Stimulated activated CD8-positive, alpha-beta memory T cell treated with anti-CD3 and anti-CD28 coated beads, Interleukin-15, amount 100 ng/mL, for 48 hours (primary cell): ENCODE data around the gene PEX16.
A peak's percentile ranks its signal among the peaks of the same experiment; 100 is the strongest.

Experiments
- DNase-seq, 2 donors: peaks; one replicate each; pipeline ENCODE4 v3.0.0-alpha.2; 2020; ENCODE audit warnings: low read depth in 2 of 2

PEX16 gene

DNA sequence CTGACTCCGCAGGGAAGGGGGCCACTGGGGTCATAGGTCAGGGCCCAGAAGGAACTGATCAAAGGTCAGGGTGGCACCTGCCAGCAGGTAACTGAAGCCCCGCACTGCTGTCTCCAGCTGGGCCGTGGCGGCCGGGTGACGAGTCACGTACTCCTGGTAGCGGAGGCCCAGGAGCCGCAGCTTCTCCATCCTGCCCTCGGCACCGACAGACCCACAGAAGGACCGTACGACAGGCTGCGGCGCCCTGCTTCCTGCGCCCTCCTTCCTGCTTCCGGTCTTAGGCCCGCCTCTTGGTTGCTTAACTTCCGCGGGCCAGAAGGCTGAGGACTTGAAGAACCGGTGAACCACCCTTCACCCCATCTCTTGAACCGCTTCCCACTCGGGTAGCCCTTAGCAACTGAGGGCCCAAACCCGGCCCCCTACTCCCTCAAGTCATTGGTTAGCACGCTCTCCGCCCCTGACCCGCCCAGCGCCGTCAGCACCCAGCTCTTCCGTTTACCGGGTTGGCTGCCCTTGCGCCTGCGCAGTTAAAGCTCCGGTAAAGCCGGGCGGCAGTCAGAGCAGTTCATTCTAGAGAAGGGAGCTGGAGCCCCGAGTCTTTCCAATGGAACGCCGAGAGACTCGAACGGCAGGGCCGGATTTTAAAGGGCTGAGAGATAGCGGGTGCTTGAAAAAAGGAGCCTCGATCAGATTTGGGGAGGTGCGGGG is at the start of gene PEX16:
TSS of gene PEX16 (minus strand) at position 255 of the 708 bp plus-strand sequence. CDS start at position 189, 66 bp downstream.
- DNase-seq, result peak; percentile 91 to 94

DNA sequence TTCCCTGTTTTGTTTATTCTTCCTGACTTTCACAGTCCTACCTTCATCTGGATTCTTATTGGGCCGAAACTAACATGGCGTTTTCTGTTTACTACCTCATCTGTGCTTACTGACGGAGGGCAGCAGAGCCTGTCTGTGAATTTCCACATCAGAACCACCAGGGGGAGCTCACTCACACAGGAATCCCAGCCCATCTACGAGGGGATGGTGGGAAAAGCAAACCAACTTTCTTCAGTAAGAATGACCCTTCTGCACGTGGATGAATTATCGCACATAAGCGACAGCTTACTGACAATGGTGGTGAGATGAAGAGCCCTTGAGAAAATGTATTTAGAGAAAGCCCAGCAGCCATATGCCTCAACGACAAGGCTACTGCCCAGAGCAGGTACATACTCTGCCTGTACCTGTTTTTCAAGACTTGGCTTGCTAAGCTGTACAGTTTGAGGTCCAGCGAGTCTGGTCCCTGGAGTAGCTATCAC is 47.3 kb upstream of the PEX16 start:
- peak; percentile 17 to 23 for DNase-seq

- no peak for DNase-seq
These were observed 44.1 kb upstream of the PEX16 start for GRCh38 chr11:45961751-45962240.

DNA sequence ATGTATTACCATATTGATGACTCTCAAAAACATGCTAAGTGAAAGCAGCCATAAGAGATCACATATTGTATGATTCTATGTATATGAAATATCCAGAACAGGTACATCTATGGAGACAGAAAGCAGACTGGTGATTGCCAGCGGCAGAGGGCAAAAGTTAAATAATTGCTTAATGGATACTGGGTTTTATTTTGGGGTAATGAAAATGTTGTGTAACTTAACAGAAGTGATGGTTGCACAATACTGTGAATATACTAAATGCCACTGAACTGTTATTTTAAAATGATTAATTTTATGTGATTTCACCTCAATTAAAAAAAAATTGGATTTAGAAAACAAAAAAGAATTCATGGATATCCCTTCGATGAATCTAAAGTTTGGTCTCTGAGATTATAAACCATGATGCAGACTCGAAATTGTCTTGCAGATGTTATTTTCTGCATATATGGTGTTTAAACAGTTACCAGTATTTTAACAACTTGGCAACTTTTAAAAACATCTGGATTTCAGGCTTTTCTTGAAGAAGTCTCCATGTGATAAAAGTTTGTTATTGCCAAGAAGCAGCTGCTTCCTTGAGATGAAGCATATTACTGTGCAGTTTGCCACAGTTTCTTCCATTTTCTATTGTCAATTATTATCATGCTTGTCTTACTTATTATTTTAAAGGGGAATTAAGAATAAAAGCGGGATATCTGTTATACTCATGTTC is 42.9 kb upstream of the PEX16 start:
- no peak for DNase-seq

DNA sequence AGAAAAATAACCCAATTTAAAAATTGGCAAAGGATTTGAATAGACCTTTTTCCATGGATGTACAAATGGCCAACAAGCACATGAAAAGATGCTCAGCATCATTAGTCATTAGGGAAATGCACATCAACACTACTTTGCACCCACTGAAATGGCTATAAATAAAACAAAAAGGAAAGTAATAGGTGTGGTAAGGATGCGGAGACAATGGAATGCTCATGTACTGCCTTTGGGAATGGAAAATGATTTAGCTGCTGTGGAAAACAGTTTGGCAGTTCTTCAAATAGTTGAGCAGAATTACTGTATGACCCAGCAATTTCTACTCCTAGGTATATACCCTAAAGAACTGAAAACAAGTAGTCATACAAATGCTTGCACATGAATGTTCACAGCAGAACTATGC is 42.2 kb upstream of the PEX16 start:
- no peak for DNase-seq

- DNase-seq, result no peak
These were observed 32.3 kb upstream of the PEX16 start for GRCh38 chr11:45949992-45950407.

GRCh38 chr11:45948356-45948755 is 30.7 kb upstream of the PEX16 start:
- DNase-seq, result no peak

- DNase-seq, result no peak
These were observed 30.2 kb upstream of the PEX16 start for GRCh38 chr11:45947885-45948284.

- no peak for DNase-seq
These were observed 27.8 kb upstream of the PEX16 start for GRCh38 chr11:45945397-45945999.

DNA sequence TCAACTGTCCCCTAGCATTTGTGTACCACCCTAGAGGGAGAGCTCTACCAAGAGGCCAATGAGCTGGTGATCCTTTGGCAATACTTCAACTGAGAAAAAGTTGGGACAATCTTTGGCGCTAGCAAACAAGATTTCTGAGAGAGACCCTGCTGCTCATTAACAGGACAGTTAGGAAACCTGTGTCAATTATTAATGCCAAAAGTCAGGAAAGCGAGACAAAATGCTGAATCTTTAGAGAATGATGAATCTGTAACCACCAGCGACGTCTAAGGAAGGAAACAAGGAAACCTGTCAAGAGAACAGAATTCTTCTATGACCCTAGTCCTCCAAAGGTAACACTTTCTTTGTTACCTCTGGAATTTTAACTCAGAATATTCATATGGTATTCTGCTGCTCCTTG is 24.7 kb upstream of the PEX16 start:
- DNase-seq, result no peak

DNA sequence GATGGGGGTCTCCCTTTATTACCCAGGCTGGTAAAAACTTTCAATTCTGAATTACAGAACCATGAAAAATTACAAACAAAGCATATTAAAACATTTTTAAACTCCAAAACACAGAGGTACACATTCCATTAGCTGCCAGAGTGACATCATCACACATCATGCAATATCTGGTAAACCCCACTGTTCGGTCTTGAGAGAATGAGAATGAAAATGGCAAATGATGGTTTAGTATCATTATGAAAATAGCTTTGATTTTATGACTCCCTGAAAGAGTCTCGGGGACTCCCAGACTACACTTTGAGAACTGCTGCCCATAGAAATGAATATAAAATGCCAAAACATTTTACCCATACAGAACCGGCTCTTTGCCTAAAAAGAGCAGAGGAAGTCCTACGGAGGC is 23.6 kb upstream of the PEX16 start:
- DNase-seq, result no peak

- DNase-seq, result no peak
These were observed 22.2 kb upstream of the PEX16 start for GRCh38 chr11:45939836-45940235.

DNA sequence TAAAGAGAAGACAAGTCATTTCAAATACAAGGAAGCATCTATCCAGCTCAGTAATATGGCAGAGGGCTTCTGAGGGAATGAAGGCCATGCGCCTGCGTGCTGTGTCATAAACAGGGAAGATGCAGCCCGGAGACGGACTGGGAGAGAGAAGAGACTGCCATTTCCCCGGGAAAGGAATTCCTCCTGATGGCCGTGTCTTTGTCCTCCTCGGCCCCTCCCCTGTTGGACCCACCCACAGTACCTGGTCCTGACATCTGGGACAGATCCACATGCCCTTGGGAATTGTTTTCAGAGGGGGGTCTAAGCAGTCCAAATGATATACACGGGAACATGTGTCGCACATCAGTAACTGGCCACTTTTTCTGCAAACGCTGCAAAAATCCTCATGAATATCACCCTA is 20.2 kb upstream of the PEX16 start:
- no peak for DNase-seq

GRCh38 chr11:45936511-45937054 is 18.9 kb upstream of the PEX16 start:
- DNase-seq, result no peak

- DNase-seq, result no peak
These were observed 17.8 kb upstream of the PEX16 start for GRCh38 chr11:45935349-45936064.

DNA sequence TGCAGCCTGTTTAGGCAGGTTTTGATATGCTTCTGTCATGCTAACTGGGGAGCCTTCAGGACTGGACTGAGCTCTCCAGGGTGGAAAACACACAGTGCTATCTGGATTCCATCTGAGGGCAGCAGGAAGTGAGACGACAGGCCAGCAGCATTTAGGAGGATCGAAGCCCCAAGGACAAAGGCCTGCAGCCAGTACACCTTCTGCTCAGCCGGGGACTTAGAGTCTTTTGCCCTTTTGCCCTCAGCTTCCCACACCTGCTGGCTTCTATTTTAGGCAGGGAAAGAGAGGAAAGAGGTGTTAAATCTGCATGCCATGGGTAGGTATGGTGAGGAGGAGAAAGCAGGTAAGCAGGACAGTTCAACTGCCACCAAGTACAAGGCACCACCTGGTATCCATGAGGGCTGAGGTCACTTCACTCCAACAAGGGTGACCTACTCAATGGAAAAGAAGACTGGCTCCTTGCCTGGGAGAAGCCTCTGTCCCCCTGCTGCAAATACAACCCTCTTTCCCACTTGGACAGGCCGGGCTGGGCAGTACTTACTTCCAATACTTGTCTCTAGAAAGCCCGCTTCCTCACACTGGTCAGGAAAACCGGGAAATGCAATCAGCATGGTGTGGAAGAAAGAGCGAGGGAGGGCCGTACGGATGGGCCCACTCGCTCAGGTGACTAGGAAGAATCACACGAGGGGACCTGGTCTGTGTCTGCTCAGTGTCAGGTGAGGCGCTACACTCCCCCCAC is 17.1 kb upstream of the PEX16 start:
- no peak for DNase-seq

GRCh38 chr11:45933846-45934579 is 16.3 kb upstream of the PEX16 start:
- no peak for DNase-seq

DNA sequence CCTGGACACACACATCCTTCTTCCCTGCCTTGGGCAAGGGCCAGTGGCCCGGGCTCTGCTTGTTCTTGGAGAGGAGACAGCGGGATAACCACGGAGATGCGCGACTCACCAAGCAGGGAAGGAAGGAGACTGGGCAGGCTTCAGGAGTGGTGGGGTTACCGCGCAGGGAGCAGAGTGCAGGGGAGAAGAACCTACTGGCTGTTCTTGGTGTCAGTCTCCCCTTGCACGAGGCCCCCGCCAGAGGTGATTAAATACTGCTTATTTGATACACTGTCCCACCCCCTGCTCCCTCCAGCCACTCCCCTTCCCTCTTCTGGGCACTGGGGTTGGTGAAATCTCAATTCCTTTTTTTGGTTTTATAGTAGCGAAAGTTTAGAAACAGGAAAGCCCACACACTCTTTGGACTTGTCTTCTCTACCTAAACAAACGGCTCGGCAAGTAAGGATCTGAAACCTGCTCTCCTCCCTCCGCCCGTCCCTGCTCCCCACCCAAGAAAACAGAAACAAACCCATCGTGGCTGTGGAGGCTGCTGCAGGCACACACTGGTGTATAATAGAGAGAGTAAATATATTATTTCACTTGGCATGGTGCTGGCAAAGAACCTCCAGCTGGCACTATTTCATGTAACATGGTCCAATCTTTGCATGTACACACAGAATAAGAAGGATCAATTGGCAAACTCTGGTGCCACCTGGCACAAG is 15.6 kb upstream of the PEX16 start:
- DNase-seq, result no peak

- no peak for DNase-seq
These were observed 14.5 kb upstream of the PEX16 start for GRCh38 chr11:45932217-45932616.

DNA sequence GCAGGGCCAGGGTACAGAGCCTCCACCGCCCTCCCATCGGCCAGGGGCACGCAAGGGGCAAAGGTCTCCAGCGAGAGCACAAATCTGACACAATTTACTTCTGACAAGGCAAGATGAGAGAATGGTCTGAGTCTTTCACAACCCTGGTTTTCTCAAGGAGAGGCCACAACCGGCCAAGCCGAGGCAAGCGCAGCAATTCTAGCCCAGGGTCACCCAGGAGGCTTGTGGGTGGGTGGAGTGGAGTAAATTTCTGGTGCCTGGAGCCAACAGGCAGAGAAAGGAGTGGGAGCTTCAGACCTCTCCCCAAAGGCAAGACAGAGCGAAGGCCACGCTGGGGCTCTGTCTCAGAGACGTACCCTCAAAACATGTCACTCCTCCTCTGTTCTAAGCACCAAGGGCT is 14.1 kb upstream of the PEX16 start:
- no peak for DNase-seq
